NOMO-1 (cell line): Measurements from ENCODE around the gene FAM89B.
A peak's percentile ranks its signal among the peaks of the same experiment; 100 is the strongest.

ENCODE experiments used
- DNase-seq, 2 experiments: peaks; one replicate each; lab custom pipeline; 2025; ENCODE audit not compliant: unreplicated experiment in 2 of 2; lab: John Stamatoyannopoulos, UW

Gene FAM89B

GRCh38 chr11:65609229-65609628 is 36.9 kb downstream of the FAM89B start:
- DNase-seq = no peak

DNA sequence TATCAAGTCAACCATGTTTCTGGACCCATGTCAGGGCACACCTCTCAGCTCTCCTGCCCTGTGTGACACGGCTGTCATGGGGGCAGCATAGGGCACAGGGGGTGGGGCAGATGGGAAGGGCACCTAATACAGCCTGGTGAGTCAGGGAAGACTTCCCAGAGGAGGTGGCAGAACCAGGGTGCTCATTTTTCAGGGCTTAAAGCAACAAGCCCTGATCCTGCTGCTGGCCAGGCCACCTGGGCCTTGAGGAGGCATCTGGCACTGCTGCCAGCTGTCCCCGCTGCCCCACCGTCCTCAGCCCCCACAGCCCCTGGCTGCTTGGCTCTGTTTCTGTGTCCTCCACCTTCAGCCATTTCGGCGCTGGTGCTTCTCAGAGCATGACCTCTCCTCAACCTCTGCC is 37.3 kb downstream of the FAM89B start:
- DNase-seq = no peak

DNA sequence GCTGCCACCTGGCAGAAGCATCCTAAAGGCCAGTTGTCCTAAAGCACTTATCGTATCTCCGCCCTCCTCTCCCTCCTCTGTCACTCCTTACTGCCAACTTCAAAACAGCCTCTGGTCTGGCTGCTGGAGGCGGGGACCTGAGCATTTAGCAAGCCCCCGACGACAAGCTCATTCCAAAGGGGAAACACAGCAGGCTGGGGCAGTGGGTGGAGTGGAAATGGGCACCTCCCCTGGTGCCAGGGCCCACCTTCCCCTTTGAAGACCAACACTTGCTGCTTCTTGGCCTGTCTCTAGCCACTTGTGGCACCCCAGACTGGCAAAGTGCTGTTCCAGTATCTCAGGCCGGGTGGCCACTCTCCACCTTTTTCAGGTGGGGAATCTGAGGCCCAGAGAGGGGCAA is 38.1 kb downstream of the FAM89B start:
- DNase-seq = no peak

DNA sequence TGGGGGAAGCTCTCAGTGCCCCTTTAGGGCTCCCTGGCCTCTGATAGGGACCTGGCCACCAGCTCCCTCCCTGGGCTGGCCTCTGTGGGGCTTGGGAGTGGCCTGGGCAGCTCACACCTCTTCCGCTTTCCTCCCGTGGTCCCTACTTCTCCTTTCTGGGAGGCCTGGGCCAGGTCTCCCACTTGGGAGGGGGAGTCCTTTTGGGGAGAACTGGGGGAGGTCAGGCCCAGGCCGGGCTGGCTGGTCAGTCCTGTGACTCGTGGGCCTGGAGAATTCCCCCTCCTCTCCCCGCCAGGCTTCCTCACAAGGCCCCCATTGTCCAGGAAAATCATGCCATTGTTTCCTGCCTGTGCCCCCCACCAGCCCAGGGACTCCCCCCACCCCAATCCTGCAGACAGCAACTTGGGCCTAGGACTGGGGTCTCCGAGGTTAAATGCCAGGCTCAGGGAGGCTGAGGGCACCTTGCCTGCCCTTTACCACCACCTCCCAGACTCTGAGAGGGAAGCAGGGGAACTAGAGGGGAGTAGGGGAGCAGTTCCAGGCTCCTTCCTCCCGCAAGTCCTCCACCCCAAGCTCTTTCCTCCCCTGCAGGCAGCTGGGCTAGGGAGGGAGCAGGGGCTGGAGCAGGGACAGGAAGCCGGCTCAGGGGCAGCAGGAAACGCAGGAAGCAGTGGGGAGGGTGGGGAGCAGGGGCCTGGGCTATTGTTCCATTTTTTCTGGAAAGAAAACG is 38.9 kb downstream of the FAM89B start:
- DNase-seq = peak; percentile 72

- no peak for DNase-seq
Measured at GRCh38 chr11:65611758-65612603, 39.6 kb downstream of the FAM89B start.

GRCh38 chr11:65612691-65613090 is 40.4 kb downstream of the FAM89B start:
- no peak for DNase-seq

DNA sequence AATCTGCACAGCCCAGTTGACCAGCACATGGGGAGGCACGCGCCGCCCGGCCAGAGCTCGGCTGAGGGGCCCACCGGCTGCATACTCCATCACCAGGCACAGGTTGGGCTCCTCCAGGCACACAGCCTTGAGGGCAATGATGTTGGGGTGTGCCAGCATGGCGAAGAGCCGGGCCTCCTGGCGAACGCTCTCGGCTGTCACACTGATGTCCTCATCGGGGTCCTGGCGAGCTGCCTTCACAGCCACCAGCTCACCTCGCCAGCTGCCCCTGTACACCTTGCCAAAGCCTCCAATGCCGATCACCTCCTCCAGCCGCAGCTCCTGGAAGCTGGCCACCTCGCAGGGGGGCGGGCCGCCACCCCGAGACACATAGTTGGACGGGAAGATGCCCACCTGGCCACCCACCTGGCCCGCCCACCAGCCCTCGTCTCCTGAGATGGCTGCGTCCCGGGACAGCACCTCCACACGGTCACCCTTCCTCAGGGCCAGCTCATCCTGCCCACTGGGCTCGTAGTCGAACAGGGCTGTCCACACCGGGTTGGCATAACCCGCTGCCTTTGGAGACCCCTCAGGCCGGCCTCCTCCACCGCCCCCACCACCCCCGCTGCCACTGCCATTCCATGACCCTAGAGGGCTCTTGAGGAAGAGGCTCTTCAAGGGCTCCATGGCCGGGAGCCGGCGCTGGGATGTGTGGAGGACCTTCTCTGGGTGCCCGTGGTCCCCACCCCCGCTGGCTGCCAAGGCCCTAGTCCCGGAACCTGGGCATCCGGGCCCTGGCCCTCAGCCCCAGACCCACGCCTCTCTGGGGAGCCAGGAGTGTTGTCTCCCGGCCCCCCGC is 41.0 kb downstream of the FAM89B start:
- DNase-seq = no peak

- peak; percentile 100 for DNase-seq
Measured at GRCh38 chr11:65615229-65615949, 43.1 kb downstream of the FAM89B start, which contains the start of gene PCNX3. Gene PCNX3 (plus strand): TSS chr11:65615776. CDS start chr11:65616312, 536 bp downstream.

GRCh38 chr11:65615950-65616574 is 43.7 kb downstream of the FAM89B start:
- peak in 1 of 2 experiments; percentile 35 for DNase-seq

- no peak for DNase-seq
Measured at GRCh38 chr11:65616575-65617001, 44.2 kb downstream of the FAM89B start.

DNA sequence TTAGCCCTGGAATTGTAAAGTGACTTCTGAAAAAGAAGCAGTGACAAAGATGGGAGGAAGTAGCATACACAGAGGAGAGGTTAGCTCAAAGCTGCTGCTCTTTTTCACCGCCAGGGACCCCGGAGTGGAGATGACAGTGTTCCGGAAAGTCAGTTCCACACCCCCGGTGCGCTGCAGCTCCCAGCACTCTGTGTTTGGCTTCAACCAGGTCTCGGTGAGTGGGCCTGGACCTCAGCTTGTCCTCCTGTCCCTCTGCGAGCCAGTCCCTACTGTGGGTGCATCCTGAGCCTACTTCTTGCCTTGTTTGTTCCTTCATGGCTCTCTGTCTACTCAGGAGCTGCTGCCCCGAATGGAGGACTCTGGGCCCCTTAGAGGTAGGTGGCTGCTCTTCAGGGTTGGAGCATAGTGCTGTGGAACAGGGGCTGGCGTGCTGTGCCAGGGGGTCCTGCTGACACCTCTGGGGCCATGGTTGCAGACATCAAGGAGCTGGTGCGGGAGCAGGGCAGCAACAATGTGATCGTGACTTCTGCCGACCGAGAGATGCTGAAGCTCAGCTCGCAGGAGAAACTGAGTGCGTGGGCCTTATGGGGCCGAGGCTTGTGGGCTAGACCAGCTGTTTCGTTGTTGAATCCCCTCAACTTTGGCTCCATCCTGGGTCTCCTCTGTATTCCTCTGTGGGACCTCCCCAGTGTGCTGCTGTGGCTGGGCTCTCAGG is 45.0 kb downstream of the FAM89B start:
- DNase-seq = no peak

- DNase-seq = no peak
Measured at GRCh38 chr11:65617990-65618751, 45.8 kb downstream of the FAM89B start.

DNA sequence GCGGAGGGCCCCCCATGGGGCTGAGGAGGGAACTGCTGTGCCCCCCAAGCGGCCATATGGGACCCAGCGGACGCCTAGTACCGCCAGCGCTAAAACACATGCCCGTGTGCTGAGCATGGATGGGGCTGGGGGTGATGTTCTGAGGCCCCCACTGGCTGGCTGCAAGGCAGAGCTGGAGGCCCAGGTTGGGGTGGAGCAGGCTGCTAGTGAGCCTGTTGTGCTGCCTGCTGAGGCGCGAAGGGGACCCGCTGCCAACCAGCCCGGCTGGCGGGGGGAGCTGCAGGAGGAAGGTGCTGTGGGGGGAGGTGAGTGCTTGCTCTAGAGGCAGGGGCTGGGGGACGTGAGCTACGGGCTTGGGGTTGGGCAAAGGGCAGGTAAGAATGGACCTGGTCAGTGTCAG is 46.4 kb downstream of the FAM89B start:
- DNase-seq = no peak

DNA sequence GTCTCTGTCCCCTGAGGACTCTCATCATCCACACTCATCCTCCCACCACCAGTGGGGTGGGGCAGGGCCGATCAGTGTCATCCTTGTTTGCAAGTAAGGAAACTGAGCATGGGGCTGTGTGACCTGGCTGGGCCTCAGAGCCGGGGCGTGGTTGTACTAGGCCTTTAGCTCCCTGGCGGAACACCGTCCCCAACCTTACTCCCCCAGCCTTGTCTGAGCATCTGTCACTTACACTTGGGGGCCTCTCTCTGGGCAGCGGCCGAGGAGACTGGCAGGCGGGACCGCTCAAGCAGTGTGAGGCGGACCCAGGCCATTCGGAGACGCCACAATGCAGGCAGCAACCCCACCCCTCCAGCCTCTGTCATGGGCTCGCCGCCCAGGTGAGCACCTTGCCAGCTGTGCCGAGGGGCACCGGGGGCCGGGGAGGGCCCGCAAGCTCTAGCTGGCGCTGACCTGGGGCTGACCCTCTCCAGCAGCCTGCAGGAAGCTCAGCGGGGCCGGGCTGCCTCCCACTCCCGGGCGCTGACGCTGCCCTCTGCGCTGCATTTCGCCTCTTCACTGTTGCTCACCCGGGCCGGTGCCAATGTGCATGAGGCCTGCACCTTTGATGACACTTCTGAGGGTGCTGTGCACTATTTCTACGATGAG is 47.1 kb downstream of the FAM89B start:
- DNase-seq = no peak

GRCh38 chr11:65620666-65621065 is 48.3 kb downstream of the FAM89B start:
- DNase-seq = no peak

GRCh38 chr11:65621460-65621859 is 49.1 kb downstream of the FAM89B start:
- DNase-seq = no peak

GRCh38 chr11:65622011-65622410 is 49.7 kb downstream of the FAM89B start:
- no peak for DNase-seq

- DNase-seq = no peak
Measured at GRCh38 chr11:65623177-65623576, 50.8 kb downstream of the FAM89B start.
